H9 (cell line): ENCODE measurements around the gene PRKD2. TPM values are rescaled to one million over a fixed set of nuclear protein-coding genes. Genes with fewer than 3 reads are reported as not detected.
A peak's percentile ranks its signal among the peaks of the same experiment; 100 is the strongest.

Experiments
- DNase-seq: peaks from one replicate; pipeline ENCODE4 v3.0.0-alpha.2; 2017
- H2AFZ ChIP-seq: one replicate; pipeline ENCODE4 v1.6.1; 2013; ENCODE audit warnings: mild to moderate bottlenecking, low read length, control low read depth, moderate library complexity
- H2AK5ac ChIP-seq: 2 replicates; pipeline ENCODE4 v1.6.1; 2013; ENCODE audit warnings: low read length, control low read depth, mixed read lengths; ENCODE audit not compliant: insufficient read length
- H2BK120ac ChIP-seq: one replicate; pipeline ENCODE4 v1.6.1; 2013; ENCODE audit warnings: low read depth, mild to moderate bottlenecking, low read length, control low read depth, inconsistent platforms; ENCODE audit not compliant: poor library complexity, severe bottlenecking
- H2BK12ac ChIP-seq: 2 replicates; pipeline ENCODE4 v1.6.1; 2013; ENCODE audit warnings: low read length, control low read depth, mixed read lengths, low read depth; ENCODE audit not compliant: insufficient read length
- H2BK15ac ChIP-seq: 2 replicates; pipeline ENCODE4 v1.6.1; 2013; ENCODE audit warnings: low read depth, low read length, control low read depth
- H2BK20ac ChIP-seq: one replicate; pipeline ENCODE4 v1.6.1; 2013; ENCODE audit warnings: low read depth, mild to moderate bottlenecking, low read length, control low read depth, inconsistent platforms; ENCODE audit not compliant: poor library complexity, severe bottlenecking
- H2BK5ac ChIP-seq: 2 replicates; pipeline ENCODE4 v1.6.1; 2013; ENCODE audit warnings: low read length, control low read depth, mixed read lengths; ENCODE audit not compliant: insufficient read length
- H3K14ac ChIP-seq: 2 replicates; pipeline ENCODE4 v1.6.1; 2013; ENCODE audit warnings: low read length, control low read depth; ENCODE audit not compliant: insufficient read depth
- H3K18ac ChIP-seq: 2 replicates; pipeline ENCODE4 v1.6.1; 2013; ENCODE audit warnings: low read depth, mild to moderate bottlenecking, mixed read lengths, low read length, control low read depth; ENCODE audit not compliant: insufficient read length
- H3K23ac ChIP-seq: 2 replicates; pipeline ENCODE4 v1.6.1; 2013; ENCODE audit warnings: low read length, control low read depth, mixed read lengths, low read depth; ENCODE audit not compliant: insufficient read length
- H3K23me2 ChIP-seq: 2 replicates; pipeline ENCODE4 v1.6.1; 2013; ENCODE audit warnings: low read depth, mild to moderate bottlenecking, mixed read lengths, low read length, control low read depth; ENCODE audit not compliant: insufficient read length, poor library complexity, severe bottlenecking
- H3K27ac ChIP-seq: 2 replicates; pipeline ENCODE4 v1.5.1; 2013; ENCODE audit warnings: low read length, control low read depth, mixed read lengths, low read depth; ENCODE audit not compliant: insufficient read length
- H3K27me3 ChIP-seq: 2 replicates; pipeline ENCODE4 v1.6.1; 2013; ENCODE audit warnings: low read length, control low read depth, inconsistent platforms; ENCODE audit not compliant: insufficient read depth
- H3K4ac ChIP-seq: 2 replicates; pipeline ENCODE4 v1.6.1; 2013; ENCODE audit warnings: low read depth, mild to moderate bottlenecking, control low read depth, inconsistent platforms, low read length, moderate library complexity
- H3K4me1 ChIP-seq: 2 replicates; pipeline ENCODE4 v1.6.1; 2013; ENCODE audit warnings: low read length, control low read depth, inconsistent platforms; ENCODE audit not compliant: insufficient read depth
- H3K4me2 ChIP-seq: 2 replicates; pipeline ENCODE4 v1.6.1; 2013; ENCODE audit warnings: low read length, control low read depth, mixed read lengths; ENCODE audit not compliant: insufficient read length, insufficient read depth
- H3K56ac ChIP-seq: 2 replicates; pipeline ENCODE4 v1.6.1; 2013; ENCODE audit warnings: low read depth, mild to moderate bottlenecking, mixed read lengths, low read length, control low read depth; ENCODE audit not compliant: insufficient read length
- H3K79me1 ChIP-seq: 2 replicates; pipeline ENCODE4 v1.6.1; 2013; ENCODE audit warnings: low read depth, mild to moderate bottlenecking, moderate library complexity, low read length, control low read depth, inconsistent platforms; ENCODE audit not compliant: insufficient read depth, poor library complexity, severe bottlenecking
- H3K79me2 ChIP-seq: 2 replicates; pipeline ENCODE4 v1.6.1; 2013; ENCODE audit warnings: low read length, control low read depth, inconsistent platforms; ENCODE audit not compliant: insufficient read depth
- H3K9ac ChIP-seq: 2 replicates; pipeline ENCODE4 v1.6.1; 2013; ENCODE audit warnings: low read length, control low read depth, mixed read lengths; ENCODE audit not compliant: insufficient read length; ENCODE audit errors: extremely low read depth
- H3K9me3 ChIP-seq: one replicate; pipeline ENCODE4 v1.6.1; 2013; ENCODE audit warnings: low read depth, low read length, inconsistent platforms; ENCODE audit not compliant: control insufficient read depth
- H3T11ph ChIP-seq: one replicate; pipeline ENCODE4 v1.6.1; 2013; ENCODE audit warnings: mild to moderate bottlenecking, low read length, control low read depth, inconsistent platforms
- H4K20me1 ChIP-seq: one replicate; pipeline ENCODE4 v1.6.1; 2013; ENCODE audit not compliant: control insufficient read depth, insufficient read length, insufficient read depth
- H4K5ac ChIP-seq: 2 replicates; pipeline ENCODE4 v1.6.1; 2013; ENCODE audit warnings: low read depth, mild to moderate bottlenecking, mixed read lengths, low read length, control low read depth; ENCODE audit not compliant: insufficient read length
- H4K8ac ChIP-seq: replicated peaks from 2 replicates; pipeline ENCODE4 v1.6.1; 2013; ENCODE audit warnings: low read length, control low read depth, mixed read lengths, low read depth; ENCODE audit not compliant: insufficient read length
- H4K91ac ChIP-seq: 2 replicates; pipeline ENCODE4 v1.6.1; 2013; ENCODE audit warnings: low read depth, mild to moderate bottlenecking, moderate library complexity, mixed read lengths, low read length, control low read depth; ENCODE audit not compliant: insufficient read length
- H3K27ac Mint-ChIP-seq, 3 experiments: 2 replicates in 2 of 3; 3 replicates in 1 of 3; pipeline ENCODE4 v1.8.0; 2020 to 2021; ENCODE audit warnings: mixed read lengths in 3 of 3, mild to moderate bottlenecking in 1 of 3, moderate library complexity in 1 of 3
- H3K27me3 Mint-ChIP-seq: 2 replicates; pipeline ENCODE4 v1.8.0; 2021; ENCODE audit warnings: low read depth, mild to moderate bottlenecking, moderate library complexity, mixed read lengths
- H3K36me3 Mint-ChIP-seq, 3 experiments: 2 replicates in 2 of 3; 3 replicates in 1 of 3; pipeline ENCODE4 v1.8.0; 2020 to 2021; ENCODE audit warnings: low read depth in 3 of 3, mixed read lengths in 3 of 3; ENCODE audit not compliant: insufficient read depth in 1 of 3
- H3K4me1 Mint-ChIP-seq, 2 experiments: 2 replicates each; pipeline ENCODE4 v1.8.0; 2020; ENCODE audit warnings: mixed read lengths in 2 of 2
- H3K4me3 Mint-ChIP-seq, 2 experiments: 2 replicates in 1 of 2; 3 replicates in 1 of 2; pipeline ENCODE4 v1.8.0; 2020 to 2021; ENCODE audit warnings: mild to moderate bottlenecking in 2 of 2, mixed read lengths in 2 of 2, moderate library complexity in 1 of 2
- H3K9me3 Mint-ChIP-seq, 2 experiments: 2 replicates in 1 of 2; 3 replicates in 1 of 2; pipeline ENCODE4 v1.8.0; 2020; ENCODE audit warnings: mild to moderate bottlenecking in 2 of 2, mixed read lengths in 2 of 2, moderate library complexity in 1 of 2
- WGBS: extraction: QIAGEN DNeasy Blood & Tissue Kit; methylation state at CpG from one replicate; pipeline ENCODE4 v1.1.7; 2013; ENCODE audit warnings: missing lambda C conversion rate, low lambda C conversion rate, mixed read lengths; ENCODE audit not compliant: insufficient read length; ENCODE audit errors: extremely low coverage; 5-methylcytosine and 5-hydroxymethylcytosine counted together
- total RNA-seq: library from RNA; stranded (reverse); gene quantifications from 2 replicates; pipeline ENCODE4 v1.2.1, GENCODE V29; 2021
- TF ChIP-seq, protein P1 (sequence below): fragments of 200-600 bp; sonication (generic); conservative IDR thresholded peaks from 3 replicates; pipeline ENCODE4 v1.8.0; 2021; ENCODE audit warnings: antibody characterized with exemption, mild to moderate bottlenecking

Gene PRKD2
- total RNA-seq, 1 experiment from 2014 or later: 60.7 TPM

DNA sequence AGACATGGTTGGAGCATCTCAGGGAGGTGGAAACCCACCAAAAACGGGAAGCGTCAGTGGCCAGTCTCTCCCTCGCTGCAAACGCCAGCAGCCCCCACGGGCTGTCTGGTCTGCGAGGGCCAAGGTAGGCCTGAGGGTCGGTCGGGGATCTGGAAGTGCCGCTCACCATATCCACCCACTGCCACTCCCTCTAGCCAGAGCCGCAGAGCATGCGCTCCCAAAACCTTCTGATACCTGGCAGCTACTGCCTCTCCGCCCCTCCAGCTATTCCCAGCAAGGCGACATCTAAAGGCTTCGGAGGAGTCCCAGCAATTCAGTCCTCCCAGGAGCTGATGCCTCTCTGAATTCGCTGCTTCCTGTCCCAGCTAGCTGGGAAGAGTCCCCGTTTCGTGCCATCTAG is 24.5 kb upstream of the PRKD2 start:
- Histone ChIP-seq H3K9me3 (no peaks in the 10 kb centered on the region), H2AK5ac (no peak overlapping the region), H3K4me2 (no peak overlapping the region), H3K23ac (no peak overlapping the region), H3K56ac (no peak overlapping the region), H4K8ac (no peak overlapping the region), H2BK12ac (no peak overlapping the region), H3K79me1 (peaks cover 3% of the 10 kb centered on the region), H3K27me3 (no peaks in the 10 kb centered on the region), H3T11ph (no peak overlapping the region), H3K4me1 (peaks cover 3% of the 10 kb centered on the region; the same call in 1 of the 2 replicates), H3K79me2 (peaks cover 50% of the 10 kb centered on the region), H2BK20ac (no peak overlapping the region), H3K18ac (no peak overlapping the region), H2BK5ac (no peak overlapping the region), H3K14ac (no peak overlapping the region), H3K27ac (no peak overlapping the region), H2BK120ac (no peak overlapping the region), H3K23me2 (peaks cover 6% of the 10 kb centered on the region), H2AFZ (no peak overlapping the region), H2BK15ac (no peak overlapping the region), H3K4ac (no peak overlapping the region), H3K9ac (no peak overlapping the region), H4K20me1 (no peaks in the 10 kb centered on the region), H4K5ac (no peak overlapping the region), H4K91ac (no peak overlapping the region)
- Mint-ChIP-seq H3K4me1 (peaks cover 36 to 45% of the 10 kb centered on the region in 2 experiments), H3K27ac (peak overlapping the region; percentile 72 to 93 (median 91); a peak in 5 of 7 replicates), H3K4me3 (no peak overlapping the region), H3K36me3 (peaks cover 22 to 60% (median 48%) of the 10 kb centered on the region in 3 experiments; a peak in 6 of 7 replicates), H3K9me3 (no peaks in the 10 kb centered on the region), H3K27me3 (no peaks in the 10 kb centered on the region; the same call in 1 of the 2 replicates)
- DNase-seq: no peak
- WGBS: no CpG with 5 or more reads among the region's 17 CpGs
- TF ChIP-seq, protein P1, sequence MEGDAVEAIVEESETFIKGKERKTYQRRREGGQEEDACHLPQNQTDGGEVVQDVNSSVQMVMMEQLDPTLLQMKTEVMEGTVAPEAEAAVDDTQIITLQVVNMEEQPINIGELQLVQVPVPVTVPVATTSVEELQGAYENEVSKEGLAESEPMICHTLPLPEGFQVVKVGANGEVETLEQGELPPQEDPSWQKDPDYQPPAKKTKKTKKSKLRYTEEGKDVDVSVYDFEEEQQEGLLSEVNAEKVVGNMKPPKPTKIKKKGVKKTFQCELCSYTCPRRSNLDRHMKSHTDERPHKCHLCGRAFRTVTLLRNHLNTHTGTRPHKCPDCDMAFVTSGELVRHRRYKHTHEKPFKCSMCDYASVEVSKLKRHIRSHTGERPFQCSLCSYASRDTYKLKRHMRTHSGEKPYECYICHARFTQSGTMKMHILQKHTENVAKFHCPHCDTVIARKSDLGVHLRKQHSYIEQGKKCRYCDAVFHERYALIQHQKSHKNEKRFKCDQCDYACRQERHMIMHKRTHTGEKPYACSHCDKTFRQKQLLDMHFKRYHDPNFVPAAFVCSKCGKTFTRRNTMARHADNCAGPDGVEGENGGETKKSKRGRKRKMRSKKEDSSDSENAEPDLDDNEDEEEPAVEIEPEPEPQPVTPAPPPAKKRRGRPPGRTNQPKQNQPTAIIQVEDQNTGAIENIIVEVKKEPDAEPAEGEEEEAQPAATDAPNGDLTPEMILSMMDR: no peak
